GM06990 (cell line): ENCODE measurements around the gene MCFD2.

Source experiments
- DNase-seq: peaks from one replicate; pipeline ENCODE4 v3.0.0-alpha.2; 2011; ENCODE audit not compliant: insufficient read length; ENCODE audit errors: extremely low read depth
- H3K27me3 ChIP-seq: replicated peaks from 2 replicates; pipeline ENCODE4 v1.6.0; 2011; ENCODE audit warnings: low read length; ENCODE audit not compliant: control insufficient read depth, insufficient read depth
- H3K36me3 ChIP-seq: 2 replicates; pipeline ENCODE4 v1.5.1; 2011; ENCODE audit warnings: low read length; ENCODE audit not compliant: control insufficient read depth, insufficient read depth
- H3K4me3 ChIP-seq: replicated peaks from 2 replicates; pipeline ENCODE4 v1.5.1; 2011; ENCODE audit warnings: low read depth, mild to moderate bottlenecking, control low read depth, low read length
- CTCF ChIP-seq: IDR thresholded peaks from 2 replicates; pipeline ENCODE4 v1.5.1; 2011; ENCODE audit warnings: low read length, control low read depth, mild to moderate bottlenecking, inconsistent platforms; ENCODE audit not compliant: insufficient read depth, poor library complexity, severe bottlenecking

MCFD2 gene

GRCh38 chr2:46854260-46854659, 61.3 kb downstream of the MCFD2 start:
- no peak for TF ChIP-seq CTCF
- Histone ChIP-seq H3K27me3 (peaks cover 1% of the 10 kb centered on the region), H3K4me3 (no peak overlapping the region), H3K36me3 (no peaks in the 10 kb centered on the region)
- DNase-seq, result no peak

- no peaks in the 10 kb centered on the region for H3K36me3 ChIP-seq
- no peak for TF ChIP-seq CTCF
- peaks cover 2% of the 10 kb centered on the region for H3K27me3 ChIP-seq
- DNase-seq, result no peak
- H3K4me3 ChIP-seq, result no peak overlapping the region
Measured at GRCh38 chr2:46852598-46852997, 63.0 kb downstream of the MCFD2 start.

- H3K4me3 ChIP-seq, result no peak overlapping the region
- TF ChIP-seq CTCF, result no peak
- H3K36me3 ChIP-seq, result no peaks in the 10 kb centered on the region
- no peak for DNase-seq
- H3K27me3 ChIP-seq, result peaks cover 2% of the 10 kb centered on the region
Measured at GRCh38 chr2:46852124-46852523, 63.5 kb downstream of the MCFD2 start.
